Globus pallidus (tissue), 1 donor: ENCODE measurements around the gene CASZ1.

Experiments
- DNase-seq: peaks from one replicate; pipeline ENCODE4 v3.0.0-alpha.2; 2015; ENCODE audit warnings: low spot score

Gene CASZ1

GRCh38 chr1:10796029-10796944 lies at the start of gene CASZ1:
CASZ1 (minus strand) TSS chr1:10796646; CDS start chr1:10693889, 102,757 bp downstream.
- DNase-seq, result peak; percentile 71

- no peak for DNase-seq
Measured at GRCh38 chr1:10843697-10844096, 47.3 kb upstream of the CASZ1 start.

GRCh38 chr1:10841118-10841517 lies 44.7 kb upstream of the CASZ1 start:
- no peak for DNase-seq

- DNase-seq, result no peak
Measured at GRCh38 chr1:10839188-10839770, 42.8 kb upstream of the CASZ1 start.

- DNase-seq, result no peak
Measured at GRCh38 chr1:10838541-10838940, 42.1 kb upstream of the CASZ1 start.

- DNase-seq, result no peak
Measured at GRCh38 chr1:10836726-10837125, 40.3 kb upstream of the CASZ1 start.

- DNase-seq, result no peak
Measured at GRCh38 chr1:10835822-10836421, 39.5 kb upstream of the CASZ1 start.

- DNase-seq, result no peak
Measured at GRCh38 chr1:10835421-10835820, 39.0 kb upstream of the CASZ1 start.

- DNase-seq, result no peak
Measured at GRCh38 chr1:10834770-10835412, 38.4 kb upstream of the CASZ1 start.

- DNase-seq, result no peak
Measured at GRCh38 chr1:10833630-10834557, 37.4 kb upstream of the CASZ1 start.

- DNase-seq, result no peak
Measured at GRCh38 chr1:10832703-10833102, 36.3 kb upstream of the CASZ1 start.

- DNase-seq, result no peak
Measured at GRCh38 chr1:10830961-10831668, 34.7 kb upstream of the CASZ1 start.

GRCh38 chr1:10829965-10830515 lies 33.6 kb upstream of the CASZ1 start:
- DNase-seq, result no peak

- DNase-seq, result no peak
Measured at GRCh38 chr1:10829067-10829818, 32.8 kb upstream of the CASZ1 start.

- no peak for DNase-seq
Measured at GRCh38 chr1:10827377-10828333, 31.2 kb upstream of the CASZ1 start.

GRCh38 chr1:10825592-10825991 lies 29.1 kb upstream of the CASZ1 start:
- no peak for DNase-seq

- no peak for DNase-seq
Measured at GRCh38 chr1:10824821-10825540, 28.5 kb upstream of the CASZ1 start.

- DNase-seq, result peak; percentile 2
Measured at GRCh38 chr1:10823000-10823401, 26.6 kb upstream of the CASZ1 start.
